Mucosa of descending colon (tissue), 3 donors: ENCODE measurements around the gene COL18A1. TPM values are rescaled to one million over a fixed set of nuclear protein-coding genes. Genes with fewer than 3 reads are reported as not detected.

ENCODE experiments used
- ATAC-seq: fragments of 200-7000 bp; cut with Tn5 transposase; one replicate; pipeline ENCODE4 v1.9.1; 2020; ENCODE audit warnings: mild to moderate bottlenecking, moderate library complexity
- DNase-seq, 3 donors: peaks; one replicate each; pipeline ENCODE4 v3.0.0-alpha.2; 2020
- H3K36me3 ChIP-seq: fragments of 200-600 bp; one replicate; pipeline ENCODE4 v1.8.0; 2021; ENCODE audit warnings: low read depth, mild to moderate bottlenecking
- H3K4me1 ChIP-seq: fragments of 200-600 bp; one replicate; pipeline ENCODE4 v1.8.0; 2021; ENCODE audit warnings: low read depth, mild to moderate bottlenecking
- H3K4me3 ChIP-seq: fragments of 200-600 bp; one replicate; pipeline ENCODE4 v1.8.0; 2021; ENCODE audit warnings: mild to moderate bottlenecking
- H3K9me3 ChIP-seq: fragments of 200-600 bp; one replicate; pipeline ENCODE4 v1.8.0; 2021; ENCODE audit warnings: mild to moderate bottlenecking
- CTCF ChIP-seq: fragments of 200-600 bp; IDR thresholded peaks from one replicate; pipeline ENCODE4 v1.8.0; 2022; ENCODE audit warnings: antibody characterized with exemption, mild to moderate bottlenecking
- intact Hi-C, 2 donors: fragments of 100-400 bp; cut with DNase I in 1 of 2; cut with micrococcal nuclease in 1 of 2; formaldehyde crosslinking; loops; one replicate each; pipeline versions ENCODE4 v1.11.0 to v1.11.1; 2022; cut with DNase I, micrococcal nuclease
- total RNA-seq, 3 donors: library from RNA; stranded (reverse); fragmentation: NEBNext Ultra II Directional in 2 of 3; extraction: Animal tissue kit (Norgen Biotek cat#: 25700) in 2 of 3; gene quantifications; one replicate each; pipeline versions ENCODE4 v1.2.1 to v1.2.4, GENCODE V29; 2021 to 2023
- donor health status: DM: no; HTN: no; CAD: no; lungs with moderate emphysema.
- donor health status: DM: no; HTN: no; CAD: no.
- donor health status: DM: no; HTN: yes; CAD: no.

COL18A1 gene
- total RNA-seq, 3 donors from 2014 or later = 4.6 to 46.9 (median 21.3) TPM

GRCh38 chr21:45542667-45543370 lies 137.9 kb downstream of the COL18A1 start:
- TF ChIP-seq CTCF = no peak
- Histone ChIP-seq H3K4me1 (peaks cover 7% of the 10 kb centered on the region), H3K9me3 (no peaks in the 10 kb centered on the region), H3K36me3 (no peaks in the 10 kb centered on the region), H3K4me3 (peak overlapping the region; percentile 28)
- DNase-seq = peak; percentile 45 to 56 (median 53)
- ATAC-seq = no peak
- intact Hi-C loops = no loop called here

GRCh38 chr21:45543371-45543709 lies 138.4 kb downstream of the COL18A1 start:
- intact Hi-C loops = no loop called here
- Histone ChIP-seq H3K9me3 (no peaks in the 10 kb centered on the region), H3K4me1 (peaks cover 7% of the 10 kb centered on the region), H3K36me3 (no peaks in the 10 kb centered on the region), H3K4me3 (no peak overlapping the region)
- TF ChIP-seq CTCF = no peak
- DNase-seq (peak in 2 of 3 donors; percentile 7 to 41), ATAC-seq (no peak)

GRCh38 chr21:45543710-45544448 lies 138.9 kb downstream of the COL18A1 start:
- no peak for TF ChIP-seq CTCF
- peak; percentile 8 to 62 (median 32) for DNase-seq
- ATAC-seq = no peak
- intact Hi-C loops = no loop called here
- Histone ChIP-seq H3K9me3 (no peaks in the 10 kb centered on the region), H3K4me3 (no peak overlapping the region), H3K4me1 (peaks cover 7% of the 10 kb centered on the region), H3K36me3 (no peaks in the 10 kb centered on the region)

DNA sequence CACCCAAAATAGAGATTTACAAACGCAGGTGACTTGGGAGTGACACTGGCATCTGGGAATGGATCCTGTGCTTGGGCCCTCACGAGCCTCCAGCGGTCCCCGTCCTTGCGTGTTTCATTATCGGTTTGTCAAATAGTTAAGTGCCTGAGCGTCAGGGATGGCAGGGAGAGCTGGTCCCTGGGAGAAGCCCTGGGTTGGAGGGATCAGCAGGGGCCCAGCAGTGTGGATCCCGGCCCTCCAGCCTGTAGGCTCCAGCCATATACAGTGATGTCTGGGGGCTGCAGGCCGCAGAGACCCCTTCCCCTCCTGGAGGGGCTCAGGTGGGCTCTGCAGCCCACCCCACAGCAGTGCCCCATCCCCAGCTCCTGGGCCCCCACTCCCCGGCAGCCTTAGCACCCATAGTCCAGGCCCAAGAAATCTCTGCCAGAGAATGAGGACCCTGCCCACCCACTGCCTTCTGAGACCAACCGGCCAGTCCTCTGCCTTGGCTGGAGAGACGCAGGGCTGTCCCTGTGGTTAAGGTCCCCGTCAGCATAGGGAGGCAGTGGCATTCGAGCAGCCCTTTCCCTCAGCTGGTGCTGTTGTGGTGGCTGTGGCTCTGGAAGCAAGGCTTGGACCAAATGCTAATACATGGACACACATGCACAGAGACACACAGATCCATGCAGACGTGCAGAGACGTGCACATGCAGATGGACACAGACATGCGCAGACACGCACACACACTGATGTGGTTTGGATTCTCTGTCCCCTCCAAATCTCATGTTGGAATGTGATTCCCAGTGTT lies 139.7 kb downstream of the COL18A1 start:
- no peak for TF ChIP-seq CTCF
- no peaks in the 10 kb centered on the region for H3K36me3 ChIP-seq
- no peak overlapping the region for H3K4me3 ChIP-seq
- intact Hi-C loops = no loop called here
- ATAC-seq = no peak
- DNase-seq = no peak
- H3K9me3 ChIP-seq = no peaks in the 10 kb centered on the region
- peaks cover 7% of the 10 kb centered on the region for H3K4me1 ChIP-seq

- peaks cover 7% of the 10 kb centered on the region for H3K4me1 ChIP-seq
- H3K36me3 ChIP-seq = no peaks in the 10 kb centered on the region
- no peak for ATAC-seq
- no peak for TF ChIP-seq CTCF
- peak in 1 of 3 donors; percentile 0 for DNase-seq
- no peak overlapping the region for H3K4me3 ChIP-seq
- intact Hi-C loops = no loop called here
- H3K9me3 ChIP-seq = no peaks in the 10 kb centered on the region
These were observed 140.2 kb downstream of the COL18A1 start for GRCh38 chr21:45545236-45545570.
